ENCODE data around the gene HAUS1.
"Not testable (repeated sequence)": the region's sequence is repeated elsewhere in the genome, so short reads cannot be mapped to it uniquely, and the experiment has no call there.

The HAUS1 gene

GRCh38 chr18:46079336-46079735, 24.8 kb upstream of the HAUS1 start:
- H2BK12ac ChIP-seq (ENCODE audit: low read length), result no peak overlapping the region
- H2AFZ ChIP-seq (ENCODE audit: insufficient read depth, low read length, poor library complexity), result no peak overlapping the region
- no peak overlapping the region for H4K12ac ChIP-seq (ENCODE audit: low read depth, low read length)

DNA sequence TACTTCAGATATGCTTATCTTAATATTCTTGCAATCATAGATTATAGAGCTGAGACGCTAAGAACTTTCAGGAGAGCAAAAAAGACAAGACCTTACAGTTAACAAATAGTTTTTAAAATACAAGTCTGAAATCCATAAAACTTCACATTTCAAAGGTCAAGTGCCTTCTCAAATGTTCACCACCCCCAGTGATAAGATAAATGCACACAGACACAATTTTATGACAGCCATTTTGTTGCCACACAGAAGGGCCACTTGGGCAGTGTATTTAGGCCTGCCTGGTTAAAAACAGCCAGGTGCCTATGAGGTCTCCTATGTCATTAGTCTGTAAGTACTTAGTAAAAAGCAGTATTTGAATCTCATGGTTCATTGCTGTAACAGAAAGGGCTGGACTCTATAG, 24.0 kb upstream of the HAUS1 start:
- H3K36me3 ChIP-seq (ENCODE audit: control insufficient read depth in 1 of 2, insufficient read depth in 2 of 2, low read length in 2 of 2), result peaks cover 21 to 33% of the 10 kb centered on the region in 2 experiments
- H3K4me2 ChIP-seq (ENCODE audit: low read length), result no peak overlapping the region
- no peak overlapping the region for H2BK12ac ChIP-seq (ENCODE audit: low read length)
- H4K12ac ChIP-seq (ENCODE audit: low read depth, low read length), result no peak overlapping the region
- no peaks in the 10 kb centered on the region for H3K79me2 ChIP-seq (ENCODE audit: control insufficient read depth, insufficient read depth, low read length, poor library complexity)
- no peaks in the 10 kb centered on the region for H3K79me1 ChIP-seq (ENCODE audit: low read length)
- no peak overlapping the region for H2AK5ac ChIP-seq (ENCODE audit: low read length)
- no peak overlapping the region for H3K27ac ChIP-seq (ENCODE audit: low read depth, low read length)
- no peak overlapping the region for H3K4me3 ChIP-seq (ENCODE audit: low read depth, low read length)
- H3K23ac ChIP-seq (ENCODE audit: low read length), result no peak overlapping the region
- H3K4ac ChIP-seq (ENCODE audit: low read depth, low read length), result no peak overlapping the region
- no peak overlapping the region for H4K8ac ChIP-seq (ENCODE audit: low read depth, low read length)
- H3K4me1 ChIP-seq (ENCODE audit: control insufficient read depth in 1 of 2, insufficient read depth in 2 of 2, low read length in 2 of 2), result no peaks in the 10 kb centered on the region
- H2BK120ac ChIP-seq (ENCODE audit: insufficient read depth, low read length, poor library complexity), result no peak overlapping the region
- H3K9me3 ChIP-seq (ENCODE audit: insufficient read depth, low read depth, low read length), result no peaks in the 10 kb centered on the region
- WGBS (ENCODE audit: extremely low coverage, insufficient coverage, insufficient read length), result no CpG with 5 or more reads among the region's 1 CpG
- H2BK5ac ChIP-seq (ENCODE audit: low read depth, low read length, poor library complexity), result no peak overlapping the region
- no peak overlapping the region for H3K14ac ChIP-seq (ENCODE audit: low read length)
- H2AFZ ChIP-seq (ENCODE audit: insufficient read depth, low read length, poor library complexity), result no peak overlapping the region
- H3K27me3 ChIP-seq (ENCODE audit: insufficient read depth, low read length), result no peaks in the 10 kb centered on the region
- no peak overlapping the region for H4K91ac ChIP-seq (ENCODE audit: low read depth, low read length)
- no peak overlapping the region for H3K9ac ChIP-seq (ENCODE audit: low read length)
- H3K18ac ChIP-seq (ENCODE audit: low read length), result no peak overlapping the region
- no peak for DNase-seq

More at GRCh38 chr18:46079336-46079735, 24.8 kb upstream of the HAUS1 start:
- no peak overlapping the region for H3K23ac ChIP-seq (ENCODE audit: low read length)
- no peaks in the 10 kb centered on the region for H3K79me2 ChIP-seq (ENCODE audit: control insufficient read depth, insufficient read depth, low read length, poor library complexity)
- no peaks in the 10 kb centered on the region for H3K4me1 ChIP-seq (ENCODE audit: control insufficient read depth in 1 of 2, insufficient read depth in 2 of 2, low read length in 2 of 2)
- DNase-seq, result no peak
- H4K91ac ChIP-seq (ENCODE audit: low read depth, low read length), result no peak overlapping the region
- no peak overlapping the region for H3K4me2 ChIP-seq (ENCODE audit: low read length)
- no peak overlapping the region for H4K8ac ChIP-seq (ENCODE audit: low read depth, low read length)
- H2BK5ac ChIP-seq (ENCODE audit: low read depth, low read length, poor library complexity), result no peak overlapping the region
- H3K4me3 ChIP-seq (ENCODE audit: low read depth, low read length), result no peak overlapping the region
- peaks cover 18 to 27% of the 10 kb centered on the region in 2 experiments for H3K36me3 ChIP-seq (ENCODE audit: control insufficient read depth in 1 of 2, insufficient read depth in 2 of 2, low read length in 2 of 2)
- H3K14ac ChIP-seq (ENCODE audit: low read length), result no peak overlapping the region
- H3K4ac ChIP-seq (ENCODE audit: low read depth, low read length), result no peak overlapping the region
- H3K9me3 ChIP-seq (ENCODE audit: insufficient read depth, low read depth, low read length), result no peaks in the 10 kb centered on the region
- H3K18ac ChIP-seq (ENCODE audit: low read length), result no peak overlapping the region
- no peak overlapping the region for H2AK5ac ChIP-seq (ENCODE audit: low read length)
- H2BK120ac ChIP-seq (ENCODE audit: insufficient read depth, low read length, poor library complexity), result no peak overlapping the region
- no peaks in the 10 kb centered on the region for H3K27me3 ChIP-seq (ENCODE audit: insufficient read depth, low read length)
- no peak overlapping the region for H3K27ac ChIP-seq (ENCODE audit: low read depth, low read length)
- H3K9ac ChIP-seq (ENCODE audit: low read length), result no peak overlapping the region
- H3K79me1 ChIP-seq (ENCODE audit: low read length), result no peaks in the 10 kb centered on the region

- WGBS (ENCODE audit: extremely low coverage, insufficient coverage, insufficient read length), result no CpG with 5 or more reads among the region's 2 CpGs
- no peak overlapping the region for H4K8ac ChIP-seq (ENCODE audit: low read depth, low read length)
- H3K9ac ChIP-seq (ENCODE audit: low read length), result no peak overlapping the region
- H3K79me1 ChIP-seq (ENCODE audit: low read length), result no peaks in the 10 kb centered on the region
- no peaks in the 10 kb centered on the region for H3K27me3 ChIP-seq (ENCODE audit: insufficient read depth, low read length)
- no peak overlapping the region for H2AFZ ChIP-seq (ENCODE audit: insufficient read depth, low read length, poor library complexity)
- no peaks in the 10 kb centered on the region for H3K4me1 ChIP-seq (ENCODE audit: control insufficient read depth in 1 of 2, insufficient read depth in 2 of 2, low read length in 2 of 2)
- no peak overlapping the region for H2BK12ac ChIP-seq (ENCODE audit: low read length)
- no peak for DNase-seq
- no peak overlapping the region for H3K27ac ChIP-seq (ENCODE audit: low read depth, low read length)
- no peak overlapping the region for H3K23ac ChIP-seq (ENCODE audit: low read length)
- H3K4me2 ChIP-seq (ENCODE audit: low read length), result no peak overlapping the region
- no peak overlapping the region for H3K4me3 ChIP-seq (ENCODE audit: low read depth, low read length)
- H3K36me3 ChIP-seq (ENCODE audit: control insufficient read depth in 1 of 2, insufficient read depth in 2 of 2, low read length in 2 of 2), result peaks cover 51 to 66% of the 10 kb centered on the region in 2 experiments
- H2BK5ac ChIP-seq (ENCODE audit: low read depth, low read length, poor library complexity), result no peak overlapping the region
- H3K4ac ChIP-seq (ENCODE audit: low read depth, low read length), result no peak overlapping the region
- no peak overlapping the region for H2AK5ac ChIP-seq (ENCODE audit: low read length)
- no peak overlapping the region for H3K14ac ChIP-seq (ENCODE audit: low read length)
- no peak overlapping the region for H3K18ac ChIP-seq (ENCODE audit: low read length)
- no peak overlapping the region for H4K12ac ChIP-seq (ENCODE audit: low read depth, low read length)
- no peak overlapping the region for H2BK120ac ChIP-seq (ENCODE audit: insufficient read depth, low read length, poor library complexity)
- no peak overlapping the region for H4K91ac ChIP-seq (ENCODE audit: low read depth, low read length)
- peaks cover 2% of the 10 kb centered on the region for H3K9me3 ChIP-seq (ENCODE audit: insufficient read depth, low read depth, low read length)
- no peaks in the 10 kb centered on the region for H3K79me2 ChIP-seq (ENCODE audit: control insufficient read depth, insufficient read depth, low read length, poor library complexity)
These were observed 19.8 kb upstream of the HAUS1 start for GRCh38 chr18:46084431-46084830.

DNA sequence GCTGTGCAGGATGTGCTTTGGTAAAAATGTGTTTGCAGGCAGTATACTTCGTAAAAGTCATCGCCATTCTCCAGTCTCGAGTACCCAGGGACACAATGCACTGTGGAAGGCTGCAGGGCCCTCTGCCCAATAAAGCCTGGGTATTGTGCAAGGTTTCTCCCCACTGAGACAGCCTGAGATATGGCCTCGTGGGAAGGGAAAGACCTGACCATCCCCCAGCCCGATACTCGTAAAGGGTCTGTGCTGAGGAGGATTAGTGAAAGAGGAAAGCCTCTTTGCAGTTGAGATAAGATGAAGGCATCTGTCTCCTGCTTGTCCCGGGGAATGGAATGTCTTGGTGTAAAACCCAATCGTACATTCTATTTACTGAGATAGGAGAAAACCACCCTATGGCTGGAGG, 15.7 kb upstream of the HAUS1 start:
- not testable (repeated sequence) for H3K27ac ChIP-seq (ENCODE audit: low read depth, low read length); H4K91ac ChIP-seq (ENCODE audit: low read depth, low read length); H3K4me3 ChIP-seq (ENCODE audit: low read depth, low read length); DNase-seq; H3K9ac ChIP-seq (ENCODE audit: low read length); H2BK12ac ChIP-seq (ENCODE audit: low read length); H3K9me3 ChIP-seq (ENCODE audit: insufficient read depth, low read depth, low read length); H3K23ac ChIP-seq (ENCODE audit: low read length); H3K18ac ChIP-seq (ENCODE audit: low read length); H3K4me1 ChIP-seq (ENCODE audit: control insufficient read depth in 1 of 2, insufficient read depth in 2 of 2, low read length in 2 of 2); H3K4ac ChIP-seq (ENCODE audit: low read depth, low read length); H3K79me2 ChIP-seq (ENCODE audit: control insufficient read depth, insufficient read depth, low read length, poor library complexity); H3K4me2 ChIP-seq (ENCODE audit: low read length); H2BK5ac ChIP-seq (ENCODE audit: low read depth, low read length, poor library complexity); H2AK5ac ChIP-seq (ENCODE audit: low read length); H4K12ac ChIP-seq (ENCODE audit: low read depth, low read length); H2BK120ac ChIP-seq (ENCODE audit: insufficient read depth, low read length, poor library complexity); H3K79me1 ChIP-seq (ENCODE audit: low read length); H3K14ac ChIP-seq (ENCODE audit: low read length); H4K8ac ChIP-seq (ENCODE audit: low read depth, low read length); H3K27me3 ChIP-seq (ENCODE audit: insufficient read depth, low read length); H2AFZ ChIP-seq (ENCODE audit: insufficient read depth, low read length, poor library complexity)
- no CpG with 5 or more reads among the region's 8 CpGs for WGBS (ENCODE audit: extremely low coverage, insufficient coverage, insufficient read length)
- H3K36me3 ChIP-seq (ENCODE audit: control insufficient read depth in 1 of 2, insufficient read depth in 2 of 2, low read length in 2 of 2), result peaks cover 52 to 69% of the 10 kb centered on the region in 2 experiments
